ENCODE results near the gene LRRC39.
"Not testable (repeated sequence)": the region's sequence is repeated elsewhere in the genome, so short reads cannot be mapped to it uniquely, and the experiment has no call there.

The LRRC39 gene

GRCh38 chr1:100178091-100178490 lies at the start of gene LRRC39:
TSS of gene LRRC39 (minus strand) at chr1:100178256. CDS start at chr1:100168516, 9,740 bp downstream.
- no peak for DNase-seq

DNA sequence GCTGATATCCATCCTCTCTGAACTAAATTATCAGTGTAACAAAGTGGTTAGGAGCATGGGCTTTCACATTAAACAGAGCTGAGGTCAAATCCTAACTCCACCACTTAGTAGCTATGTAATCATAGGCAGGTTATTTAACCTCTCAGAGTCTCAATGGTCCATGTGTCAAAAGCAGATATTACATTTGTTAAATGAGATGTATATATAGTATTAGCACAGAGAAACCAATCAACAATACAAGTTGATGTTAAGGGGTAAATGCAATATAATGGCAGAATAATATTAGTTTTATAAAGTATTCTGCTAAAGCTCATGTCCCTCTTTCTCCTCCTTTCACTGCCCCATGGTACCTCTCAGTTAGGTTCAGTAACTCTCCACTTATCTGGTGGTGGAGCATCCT lies 44.4 kb upstream of the LRRC39 start:
- no peak for DNase-seq

DNA sequence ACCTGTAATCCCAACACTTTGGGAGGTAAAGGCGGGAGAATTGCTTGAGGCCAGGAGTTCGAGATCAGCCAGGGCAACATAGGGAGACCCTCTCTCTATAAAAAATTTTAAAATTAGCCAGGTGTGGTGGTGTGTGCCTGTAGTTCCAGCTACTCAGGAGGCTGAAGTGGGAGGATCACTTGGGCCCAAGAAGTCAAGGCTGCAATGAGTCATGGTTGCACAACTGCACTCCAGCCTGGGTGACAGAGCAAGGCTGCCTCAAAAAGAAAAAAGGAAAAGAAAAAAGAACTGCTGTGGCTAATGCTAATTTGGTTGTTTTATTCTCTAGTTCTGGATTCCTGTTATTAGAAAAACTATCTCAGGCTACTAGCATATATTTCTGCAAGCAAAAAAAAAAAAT lies 41.8 kb upstream of the LRRC39 start:
- no peak for DNase-seq

GRCh38 chr1:100219457-100219856 lies 41.4 kb upstream of the LRRC39 start:
- DNase-seq = no peak

- DNase-seq = no peak
Observed at GRCh38 chr1:100217834-100218233, 39.8 kb upstream of the LRRC39 start.

- DNase-seq = no peak
Observed at GRCh38 chr1:100215101-100215500, 37.0 kb upstream of the LRRC39 start.

DNA sequence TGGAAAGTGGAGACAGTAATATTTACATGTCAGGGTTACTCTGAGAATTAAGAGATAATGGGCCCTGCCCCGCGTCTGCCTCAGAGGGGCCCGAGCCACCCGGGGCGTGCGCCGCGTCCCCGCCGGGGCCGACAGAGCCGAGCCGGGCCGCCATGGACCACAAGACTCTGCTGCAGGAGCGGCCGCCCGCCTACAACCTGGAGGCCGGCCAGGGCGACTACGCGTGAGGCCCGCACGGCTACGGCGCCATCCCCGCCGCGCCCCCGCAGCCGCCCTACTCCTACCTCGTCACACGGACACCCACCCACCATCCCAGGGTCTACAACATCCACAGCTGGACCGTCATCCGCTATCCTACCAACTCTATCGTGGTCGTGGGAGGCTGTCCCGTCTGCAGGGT lies 35.1 kb upstream of the LRRC39 start:
- no peak for DNase-seq

DNA sequence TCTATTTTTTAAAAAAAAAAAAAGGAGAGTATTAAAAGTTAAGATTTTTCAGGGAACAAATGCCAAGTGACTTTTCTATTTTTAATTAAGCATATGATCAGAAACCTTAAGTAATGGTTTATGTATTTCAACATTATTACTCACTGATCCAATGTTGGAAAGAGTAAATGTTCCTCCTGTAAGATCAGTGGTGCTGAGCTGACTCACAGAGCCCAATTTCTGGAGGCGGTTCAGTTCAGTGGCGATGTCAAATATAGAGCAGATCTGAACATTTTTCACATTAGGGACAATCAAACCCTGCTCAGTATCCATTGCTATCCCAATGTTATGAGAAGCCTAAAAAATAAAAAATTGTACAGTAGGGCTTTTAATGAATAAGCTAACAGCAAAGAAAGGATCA lies 28.2 kb upstream of the LRRC39 start:
- no peak for DNase-seq

DNA sequence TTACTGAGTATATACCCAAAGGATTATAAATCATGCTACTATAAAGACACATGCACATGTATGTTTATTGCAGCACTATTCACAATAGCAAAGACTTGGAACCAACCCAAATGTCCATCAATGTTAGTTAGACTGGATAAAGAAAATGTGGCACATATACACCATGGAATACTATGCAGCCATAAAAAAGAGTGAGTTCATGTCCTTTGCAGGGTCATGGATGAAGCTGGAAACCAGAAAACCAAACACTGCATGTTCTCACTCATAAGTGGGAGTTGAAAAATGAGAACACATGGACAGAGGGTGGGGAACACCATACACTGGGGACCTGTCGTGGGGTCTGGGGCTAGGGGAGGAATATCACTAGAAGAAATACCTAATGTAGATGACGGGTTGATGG lies 27.5 kb upstream of the LRRC39 start:
- DNase-seq = not testable (repeated sequence)

- DNase-seq = not testable (repeated sequence)
Observed at GRCh38 chr1:100205103-100205502, 27.0 kb upstream of the LRRC39 start.

DNA sequence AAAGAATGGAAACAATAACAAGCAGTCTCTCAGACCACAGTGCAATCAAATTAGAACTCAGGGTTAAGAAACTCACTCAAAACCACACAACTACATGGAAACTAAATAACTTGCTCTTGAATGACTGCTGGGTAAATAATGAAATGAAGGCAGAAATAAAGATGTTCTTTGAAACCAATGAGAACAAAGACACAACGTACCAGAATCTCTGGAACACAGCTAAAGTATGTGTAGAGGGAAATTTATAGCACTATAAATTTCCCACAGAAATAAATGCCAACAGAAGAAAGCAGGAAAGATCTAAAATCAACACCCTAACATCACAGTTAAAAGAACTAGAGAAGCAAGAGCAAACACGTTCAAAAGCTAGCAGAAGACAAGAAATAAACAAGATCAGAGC lies 24.6 kb upstream of the LRRC39 start:
- not testable (repeated sequence) for DNase-seq

GRCh38 chr1:100200060-100200459 lies 22.0 kb upstream of the LRRC39 start:
- DNase-seq = not testable (repeated sequence)

- no peak for DNase-seq
Observed at GRCh38 chr1:100198596-100198995, 20.5 kb upstream of the LRRC39 start.

DNA sequence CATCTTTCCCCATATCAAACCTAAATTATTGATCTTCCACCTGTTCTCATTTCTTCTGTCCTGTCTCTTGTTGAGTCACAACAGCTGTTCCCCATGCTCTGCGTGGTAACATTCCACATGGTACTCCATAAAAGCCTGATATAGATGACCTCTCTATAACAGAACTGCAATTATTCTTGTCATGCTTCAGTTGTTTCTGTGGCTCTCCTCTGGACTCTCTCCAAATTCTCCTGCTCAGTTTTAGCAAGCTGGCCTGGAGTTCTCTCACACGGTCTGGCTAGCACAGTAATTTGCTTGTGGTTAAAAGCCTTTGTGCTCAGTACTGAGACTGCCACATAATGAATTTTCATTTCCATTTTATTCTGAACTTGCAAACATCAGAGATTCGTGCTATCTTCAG lies 10.6 kb upstream of the LRRC39 start:
- peak; percentile 76 for DNase-seq

- DNase-seq = no peak
Observed at GRCh38 chr1:100187912-100188311, 9.9 kb upstream of the LRRC39 start.

- no peak for DNase-seq
Observed at GRCh38 chr1:100184536-100184935, 6.5 kb upstream of the LRRC39 start.

DNA sequence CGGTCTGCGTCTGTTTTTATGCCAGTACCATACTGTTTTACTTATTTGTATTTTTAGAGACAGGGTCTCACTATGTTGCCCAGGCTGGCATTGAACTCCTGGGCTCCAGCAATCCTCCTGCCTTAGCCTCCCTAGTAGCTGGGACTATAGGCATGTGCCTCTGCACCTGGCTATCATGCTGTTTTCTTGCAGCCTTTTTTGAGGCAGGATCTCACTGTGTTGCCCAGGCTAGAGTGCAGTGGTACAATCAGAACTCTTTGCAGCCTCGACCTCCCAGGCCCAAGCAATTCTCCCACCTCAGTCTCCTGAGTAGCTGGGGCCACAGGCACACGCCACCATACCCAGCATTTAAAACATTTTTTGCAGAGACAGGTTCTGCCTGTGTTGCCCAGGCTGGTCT lies 5.3 kb upstream of the LRRC39 start:
- DNase-seq = no peak

DNA sequence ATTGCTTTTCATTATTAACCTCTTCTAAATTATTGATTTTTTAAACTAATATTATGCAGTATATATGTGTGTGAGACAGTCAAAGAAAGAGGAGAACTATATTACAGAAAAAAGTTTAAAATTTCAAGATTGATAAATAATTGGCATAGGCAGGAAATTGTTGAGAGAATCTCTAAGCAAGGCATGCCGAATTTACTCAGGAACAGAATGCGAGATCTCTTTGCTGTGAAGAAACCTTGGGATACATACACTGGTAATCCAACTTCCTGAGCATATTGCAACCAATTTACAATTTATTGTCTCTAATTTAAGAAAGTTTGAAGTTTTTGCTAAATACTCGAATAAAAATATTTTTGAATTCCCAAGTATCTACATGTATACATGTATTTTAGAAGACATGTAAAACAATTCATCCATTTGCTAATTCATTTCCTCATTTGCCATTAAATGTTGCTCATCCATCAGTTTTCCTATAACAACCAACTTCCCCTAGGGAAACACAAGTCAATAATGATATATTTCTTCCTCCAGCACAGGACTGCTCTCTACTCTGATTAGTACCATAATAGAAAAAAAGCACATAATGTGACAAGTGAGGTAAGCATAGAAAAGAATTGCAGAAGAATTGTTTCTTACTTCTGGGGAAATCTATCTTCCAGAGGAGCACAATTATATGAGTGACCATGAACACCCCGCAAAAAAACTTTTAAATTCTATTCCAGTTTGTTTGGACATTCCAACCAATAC lies 588 bp downstream of the LRRC39 start:
- no peak for DNase-seq

- no peak for DNase-seq
Observed at GRCh38 chr1:100168051-100168450, 10.0 kb downstream of the LRRC39 start.

- no peak for DNase-seq
Observed at GRCh38 chr1:100164702-100165101, 13.4 kb downstream of the LRRC39 start.

GRCh38 chr1:100164216-100164615 lies 13.8 kb downstream of the LRRC39 start:
- DNase-seq = no peak

DNA sequence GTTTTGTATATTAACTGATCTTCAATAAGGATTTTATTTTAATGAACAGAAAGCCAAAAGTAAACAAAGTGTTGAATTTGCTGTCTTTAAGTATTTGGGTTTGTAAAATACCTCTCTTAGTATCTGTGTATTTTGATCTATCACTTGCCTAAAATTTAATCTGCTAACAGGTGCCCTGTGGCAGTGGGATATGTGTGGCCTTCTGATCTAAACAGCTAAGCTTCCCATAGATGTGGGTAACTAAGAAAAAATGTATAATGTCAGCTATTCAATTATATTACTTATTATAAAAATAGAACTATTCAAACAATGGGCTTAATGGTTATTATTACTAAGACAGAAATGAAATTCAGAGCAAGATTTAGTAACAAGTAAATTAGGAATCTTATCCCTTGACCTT lies 15.2 kb downstream of the LRRC39 start:
- DNase-seq = no peak

GRCh38 chr1:100152271-100152670 lies 25.8 kb downstream of the LRRC39 start:
- DNase-seq = peak; percentile 13

- no peak for DNase-seq
Observed at GRCh38 chr1:100151679-100152078, 26.4 kb downstream of the LRRC39 start.

DNA sequence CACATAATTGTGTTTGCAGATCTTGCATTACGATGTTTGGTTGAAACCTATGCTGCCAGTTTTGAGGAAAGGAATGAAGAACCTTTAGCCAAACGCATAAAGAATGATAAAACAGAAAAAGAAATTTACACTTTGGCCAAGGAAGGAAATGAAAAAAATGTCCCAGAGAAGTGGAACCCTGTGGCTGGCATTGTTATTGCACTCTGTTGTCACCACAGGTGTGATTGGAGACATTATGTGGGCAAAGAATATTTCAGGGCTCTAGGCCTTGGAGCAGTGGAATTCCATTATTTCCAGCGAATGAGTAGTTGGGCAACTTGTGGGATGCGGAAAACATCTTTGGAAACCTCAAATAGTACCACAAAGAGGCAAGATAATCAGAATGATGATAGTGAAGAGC lies 30.2 kb downstream of the LRRC39 start:
- DNase-seq = no peak
